Germinal center (tissue), 1 donor: Measurements from ENCODE around the gene CAMTA2.

ENCODE experiments used
- DNase-seq: peaks from one replicate; pipeline ENCODE4 v3.0.0; 2012; ENCODE audit warnings: mixed read lengths, low spot score

Gene CAMTA2

GRCh38 chr17:4947411-4948165, 39.9 kb downstream of the CAMTA2 start:
- DNase-seq, result peak; percentile 75

GRCh38 chr17:4947010-4947410, 40.5 kb downstream of the CAMTA2 start:
- DNase-seq, result no peak

GRCh38 chr17:4946312-4946976, 41.0 kb downstream of the CAMTA2 start:
- no peak for DNase-seq

GRCh38 chr17:4945944-4946280, 41.6 kb downstream of the CAMTA2 start:
- DNase-seq, result no peak

- no peak for DNase-seq
Observed at GRCh38 chr17:4945176-4945943, 42.1 kb downstream of the CAMTA2 start.

- DNase-seq, result no peak
Observed at GRCh38 chr17:4944554-4945175, 42.8 kb downstream of the CAMTA2 start.

GRCh38 chr17:4944163-4944553, 43.3 kb downstream of the CAMTA2 start:
- peak; percentile 46 for DNase-seq

GRCh38 chr17:4942760-4943508, 44.5 kb downstream of the CAMTA2 start:
- no peak for DNase-seq

GRCh38 chr17:4941319-4941610, 46.2 kb downstream of the CAMTA2 start:
- peak; percentile 2 for DNase-seq

- DNase-seq, result peak; percentile 22
Observed at GRCh38 chr17:4940555-4941318, 46.7 kb downstream of the CAMTA2 start.

- DNase-seq, result peak; percentile 98
Observed at GRCh38 chr17:4939796-4940554, 47.5 kb downstream of the CAMTA2 start, which contains the start of the genes RNF167 and SLC25A11. RNF167 (plus strand) TSS chr17:4940268; CDS start chr17:4940910, 642 bp downstream. SLC25A11 (minus strand) TSS chr17:4940046; CDS start chr17:4939910, 136 bp downstream.

GRCh38 chr17:4939546-4939795, 48.0 kb downstream of the CAMTA2 start:
- DNase-seq, result no peak

- peak; percentile 1 for DNase-seq
Observed at GRCh38 chr17:4938688-4939545, 48.6 kb downstream of the CAMTA2 start.

- DNase-seq, result peak; percentile 4
Observed at GRCh38 chr17:4938069-4938491, 49.4 kb downstream of the CAMTA2 start.

GRCh38 chr17:4937553-4937952, 49.9 kb downstream of the CAMTA2 start:
- peak; percentile 0 for DNase-seq

- DNase-seq, result peak; percentile 0
Observed at GRCh38 chr17:4936436-4936835, 51.0 kb downstream of the CAMTA2 start.

- DNase-seq, result no peak
Observed at GRCh38 chr17:4935650-4936049, 51.8 kb downstream of the CAMTA2 start.

- DNase-seq, result no peak
Observed at GRCh38 chr17:4934173-4934979, 53.1 kb downstream of the CAMTA2 start.

GRCh38 chr17:4933646-4934045, 53.8 kb downstream of the CAMTA2 start:
- DNase-seq, result no peak
